Activated CD4-positive, alpha-beta T cell treated with anti-CD3 and anti-CD28 coated beads, Interleukin-2, Interleukin-4, amounts not matched to agents 100 ng/mL and 50 ng/mL, durations not matched to agents 16 hours and 8 hours (primary cell): ENCODE measurements around the gene CCDC13.
"Not testable (repeated sequence)": the region's sequence is repeated elsewhere in the genome, so short reads cannot be mapped to it uniquely, and the experiment has no call there.

Experiments used
- DNase-seq: peaks from one replicate; pipeline ENCODE4 v3.0.0-alpha.2; 2020; ENCODE audit warnings: low spot score

CCDC13 gene

GRCh38 chr3:42772670-42773408, at the start of gene CCDC13:
Gene CCDC13 (minus strand): TSS chr3:42773253. CDS start chr3:42758345, 14,908 bp downstream.
- DNase-seq = peak; percentile 92

GRCh38 chr3:42822828-42823227, 49.8 kb upstream of the CCDC13 start:
- DNase-seq = no peak

DNA sequence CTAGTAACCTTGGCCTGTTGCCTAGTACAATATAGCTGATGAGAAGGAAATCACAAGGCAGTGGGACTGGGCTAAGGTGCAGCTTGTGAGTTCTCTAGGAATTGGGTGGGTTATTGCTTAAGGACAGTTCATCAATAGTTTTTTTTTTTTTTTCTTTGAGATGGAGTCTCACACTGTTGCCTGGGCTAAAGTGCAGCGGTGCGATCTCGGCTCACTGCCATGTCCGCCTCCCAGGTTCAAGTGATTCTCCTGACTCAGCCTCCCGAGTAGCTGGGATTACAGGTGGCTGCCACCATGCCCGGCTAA, 47.6 kb upstream of the CCDC13 start:
- no peak for DNase-seq

GRCh38 chr3:42819351-42819965, 46.4 kb upstream of the CCDC13 start:
- DNase-seq = no peak

DNA sequence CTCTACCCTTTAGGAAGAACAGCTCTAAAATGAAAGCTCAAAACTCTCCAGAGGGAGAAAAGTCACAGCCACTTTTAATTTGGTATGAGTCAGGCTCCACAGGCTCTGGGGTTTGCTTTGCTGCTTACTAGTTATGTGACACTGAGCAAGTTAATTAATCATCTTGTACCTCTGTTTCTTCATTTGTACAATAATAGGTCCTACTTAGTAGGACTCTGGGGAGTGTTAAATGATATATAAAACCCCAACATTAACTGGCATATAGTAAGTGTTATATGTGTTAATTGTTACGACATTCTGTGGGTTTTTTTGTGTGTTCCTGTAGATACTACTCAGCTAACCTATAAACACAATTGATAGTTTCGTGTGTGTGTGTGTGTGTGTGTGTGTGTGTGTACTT, 42.8 kb upstream of the CCDC13 start:
- DNase-seq = no peak

DNA sequence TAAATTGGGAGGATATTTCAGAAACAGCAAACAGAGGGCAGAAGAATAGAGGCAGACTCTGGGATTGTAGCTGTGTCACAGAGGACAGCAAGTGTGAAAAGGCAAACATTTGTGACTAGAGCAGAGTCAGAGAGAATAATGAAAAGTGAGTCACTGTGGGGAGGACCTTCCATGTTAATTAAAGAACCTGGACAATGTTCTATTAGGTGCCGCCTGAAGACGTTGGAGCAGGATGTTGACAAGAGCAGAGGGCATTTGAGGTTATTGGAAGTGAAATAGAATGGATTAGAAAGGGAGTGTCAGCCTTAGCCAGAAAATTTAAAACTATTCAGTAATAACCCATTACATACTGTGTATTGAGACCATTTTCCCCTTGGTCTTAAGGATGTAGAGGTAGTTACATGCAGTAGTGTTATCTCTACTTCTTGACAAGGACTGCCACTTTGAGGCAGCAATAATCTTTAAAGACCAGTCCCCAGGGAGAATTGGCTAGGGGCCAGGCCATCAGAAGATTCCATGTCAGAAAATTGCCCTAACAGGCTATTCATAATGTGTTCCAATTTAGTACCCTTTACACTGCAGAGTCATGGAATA, 42.0 kb upstream of the CCDC13 start:
- no peak for DNase-seq

- DNase-seq = no peak
Measured at GRCh38 chr3:42814246-42814645, 41.2 kb upstream of the CCDC13 start.

- not testable (repeated sequence) for DNase-seq
Measured at GRCh38 chr3:42811118-42811883, 38.2 kb upstream of the CCDC13 start.

DNA sequence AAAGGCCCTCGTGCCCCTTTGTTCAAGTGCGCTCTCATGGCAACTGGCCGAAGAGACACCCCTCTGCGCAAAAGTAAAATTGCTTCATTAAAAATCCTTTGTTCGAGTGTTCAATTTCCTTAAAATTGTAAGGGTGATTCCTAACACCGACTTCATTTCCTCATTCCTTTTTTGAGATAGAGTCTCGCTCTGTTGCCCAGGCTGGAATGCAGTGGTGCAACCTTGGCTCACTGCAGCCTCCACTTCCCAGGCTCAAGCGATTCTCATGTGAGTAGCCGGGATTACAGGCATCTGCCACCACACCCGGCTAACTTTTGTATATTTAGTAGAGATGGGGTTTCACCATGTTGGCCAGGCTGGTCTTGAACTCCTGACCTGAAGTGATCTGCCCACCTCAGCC, 37.7 kb upstream of the CCDC13 start:
- not testable (repeated sequence) for DNase-seq

- no peak for DNase-seq
Measured at GRCh38 chr3:42809202-42809601, 36.1 kb upstream of the CCDC13 start, which contains the start of gene ACKR2. Gene ACKR2 (plus strand): TSS chr3:42809445. CDS start chr3:42864503, 55,058 bp downstream.

GRCh38 chr3:42807929-42808328, 34.9 kb upstream of the CCDC13 start:
- no peak for DNase-seq

- DNase-seq = no peak
Measured at GRCh38 chr3:42805141-42805821, 32.2 kb upstream of the CCDC13 start.

GRCh38 chr3:42804831-42805132, 31.7 kb upstream of the CCDC13 start:
- DNase-seq = no peak

DNA sequence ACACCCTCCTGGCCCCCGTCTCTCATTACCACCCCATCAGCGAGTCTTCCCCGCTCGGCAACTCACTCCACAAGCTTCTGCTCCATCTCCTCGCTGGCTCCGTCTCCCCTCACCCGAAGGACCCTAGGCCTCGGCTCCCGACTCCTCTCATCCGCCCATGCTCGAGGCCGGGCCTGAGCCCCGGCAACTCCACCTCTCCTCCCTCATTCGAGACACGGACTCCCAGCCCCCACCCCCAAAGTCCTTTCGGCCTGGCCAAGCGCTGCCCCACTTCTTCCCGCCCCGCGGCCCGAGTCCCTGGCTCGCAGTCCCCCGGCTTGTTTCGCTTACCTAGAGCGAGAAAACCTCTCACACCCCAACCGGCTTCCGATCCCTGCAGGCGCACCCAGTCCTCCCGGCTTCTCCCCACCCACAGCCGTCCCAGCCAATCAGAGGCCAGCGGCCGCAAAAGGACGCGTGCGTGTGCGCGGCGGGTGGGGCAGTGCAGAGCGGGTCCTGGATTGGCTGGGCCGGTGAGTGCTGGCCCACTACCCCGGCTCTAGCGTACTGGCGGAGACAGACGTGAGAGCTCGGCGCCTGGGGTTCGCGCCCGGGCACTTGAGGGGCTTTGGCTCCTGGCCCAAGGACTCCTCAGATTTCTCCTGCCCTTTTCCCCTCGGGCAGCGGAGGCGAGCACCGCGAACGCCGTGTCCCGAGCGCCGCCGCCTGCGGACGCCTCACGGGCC, 31.2 kb upstream of the CCDC13 start, which contains the start of gene HIGD1A:
Gene HIGD1A (minus strand): TSS at position 385 of the 725 bp plus-strand sequence. CDS start 10,237 bp downstream, outside the sequence.
- DNase-seq = peak; percentile 97

DNA sequence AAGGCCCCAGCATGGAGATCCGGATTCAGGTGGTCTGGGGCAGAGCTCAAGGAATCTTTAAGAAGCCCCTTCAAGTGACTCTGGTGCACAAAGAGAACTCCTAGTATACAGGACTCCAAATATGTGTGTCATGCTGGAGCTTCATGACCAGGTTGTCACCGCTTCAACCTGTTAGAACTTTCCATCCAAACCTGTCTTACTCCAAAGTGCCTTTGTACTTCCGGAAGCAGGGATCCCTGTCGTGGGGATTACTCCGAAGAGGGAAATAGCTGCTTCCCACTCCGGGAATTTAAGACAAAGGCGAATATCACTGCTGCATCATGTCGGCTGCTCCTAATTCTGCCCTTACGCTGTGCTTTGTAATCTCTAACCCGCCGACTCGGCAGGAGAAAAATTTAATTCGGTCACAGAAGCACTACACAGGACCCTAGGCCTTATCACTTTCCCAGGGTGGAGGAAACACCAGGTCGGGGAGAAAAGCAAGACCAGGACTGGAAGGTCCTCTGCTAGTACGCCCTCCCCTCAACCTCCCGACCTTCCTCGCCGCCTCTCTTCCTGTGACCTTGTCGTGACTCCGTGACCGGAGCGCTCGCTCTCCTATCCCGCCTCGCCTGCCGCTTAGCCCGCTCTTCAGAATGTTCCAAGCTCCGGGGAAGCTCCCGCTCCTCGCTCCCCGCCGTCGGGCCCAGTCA, 30.5 kb upstream of the CCDC13 start:
- DNase-seq = peak; percentile 43

- no peak for DNase-seq
Measured at GRCh38 chr3:42802876-42803413, 29.9 kb upstream of the CCDC13 start.

GRCh38 chr3:42801784-42802183, 28.7 kb upstream of the CCDC13 start:
- DNase-seq = no peak

DNA sequence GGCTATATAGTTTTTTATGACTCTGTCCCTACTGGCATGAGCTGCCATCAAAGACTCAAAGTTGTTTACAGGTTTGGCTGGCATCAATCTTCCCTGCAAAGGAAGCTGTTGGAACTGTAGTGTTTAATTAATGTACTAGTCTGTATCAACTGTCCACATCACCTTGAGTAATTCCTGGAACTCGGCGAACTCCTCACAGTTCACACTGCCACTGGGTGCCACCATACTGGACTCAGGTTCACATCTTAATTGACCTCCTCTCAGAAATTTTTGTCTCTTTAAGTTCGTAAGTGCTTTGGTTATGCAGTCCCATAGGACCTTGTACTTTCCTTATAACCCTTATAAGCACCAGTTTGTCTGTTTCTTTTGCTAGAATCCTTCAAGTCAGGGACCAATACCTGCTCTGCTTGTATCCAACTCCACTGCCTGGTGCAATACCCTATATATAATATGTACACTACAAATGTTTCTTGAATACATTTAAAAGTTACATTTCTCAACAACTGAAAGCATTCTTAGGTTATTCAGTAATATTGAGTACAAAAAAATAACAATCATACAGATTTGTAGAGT, 28.1 kb upstream of the CCDC13 start:
- no peak for DNase-seq

DNA sequence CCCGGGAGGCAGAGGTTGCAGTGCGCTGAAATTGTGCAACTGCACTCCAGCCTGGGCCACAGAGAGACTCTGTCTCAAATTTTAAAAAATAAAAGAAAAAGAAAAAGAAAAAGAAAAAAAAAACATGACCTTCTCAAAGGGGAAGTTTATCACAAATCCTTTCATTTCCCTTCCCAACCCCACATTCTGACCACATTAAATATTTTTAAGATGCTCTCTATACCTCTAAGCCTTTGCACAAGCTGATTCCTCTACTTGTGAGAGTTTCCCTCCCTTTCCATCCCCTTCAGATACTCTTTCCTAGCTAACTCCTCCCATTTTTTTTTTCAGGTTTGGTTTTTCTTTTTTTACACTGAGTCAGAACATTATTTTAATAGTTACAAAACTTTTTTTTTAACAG, 27.2 kb upstream of the CCDC13 start:
- no peak for DNase-seq

DNA sequence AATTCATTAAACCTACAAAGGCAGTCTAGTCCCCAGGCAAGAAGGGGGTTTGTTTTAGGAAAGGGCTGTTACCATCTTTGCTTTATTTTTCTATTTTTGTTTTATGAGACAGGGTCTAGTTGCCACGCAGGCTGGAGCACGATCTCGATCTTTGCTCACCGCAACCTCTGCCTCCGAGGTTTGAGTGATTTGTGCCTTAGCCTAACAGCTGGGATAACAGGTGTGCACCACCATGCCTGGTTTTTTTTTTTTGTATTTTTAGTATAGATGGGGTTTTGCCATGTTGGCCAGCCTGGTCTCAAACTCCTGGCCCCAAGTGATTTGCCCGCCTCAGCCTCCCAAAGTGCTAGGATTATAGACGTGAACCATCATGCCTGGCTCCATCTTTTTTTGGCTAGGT, 26.3 kb upstream of the CCDC13 start:
- DNase-seq = no peak
